Measurements from ENCODE around the gene VCL. TPM values are rescaled to one million over a fixed set of nuclear protein-coding genes. Genes with fewer than 3 reads are reported as not detected.
A peak's percentile ranks its signal among the peaks of the same experiment; 100 is the strongest.
"Not testable (repeated sequence)": the region's sequence is repeated elsewhere in the genome, so short reads cannot be mapped to it uniquely, and the experiment has no call there.

VCL gene
- total RNA-seq, 1 experiment from 2014 or later, result 62.7 TPM

DNA sequence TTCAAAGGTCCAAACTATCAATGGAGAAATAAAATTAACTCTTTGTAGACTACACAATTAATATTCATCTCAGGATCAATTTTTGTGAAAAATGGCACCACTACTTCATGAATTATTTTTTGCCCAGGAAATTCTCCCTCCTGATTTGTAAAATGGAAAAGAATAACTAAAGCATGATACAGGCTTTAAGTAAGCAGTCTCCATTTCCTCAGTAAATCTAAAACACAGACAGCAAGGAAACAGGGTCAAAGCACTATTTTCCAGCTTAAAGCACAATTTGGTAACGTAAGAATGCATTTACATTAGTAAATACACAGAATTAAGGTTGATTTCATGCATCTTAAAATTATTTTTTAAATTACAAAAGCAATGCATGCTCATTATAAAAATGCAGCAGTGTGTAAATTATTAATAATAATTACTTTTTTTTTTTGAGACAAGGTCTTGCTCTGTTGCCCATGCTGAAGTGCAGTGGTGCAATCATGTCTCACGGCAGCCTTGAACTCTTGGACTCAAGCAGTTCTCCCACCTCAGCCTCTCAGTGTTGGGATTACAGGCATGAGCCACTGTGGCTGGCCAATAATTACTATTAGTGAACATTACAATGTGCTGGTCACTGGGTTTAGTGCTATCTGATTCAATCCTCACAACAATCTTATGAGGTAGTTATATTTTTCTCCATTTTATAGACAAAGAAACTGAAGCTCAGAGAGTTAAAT, 26.1 kb upstream of the VCL start:
- DNase-seq (ENCODE audit: low read depth), result no peak

DNA sequence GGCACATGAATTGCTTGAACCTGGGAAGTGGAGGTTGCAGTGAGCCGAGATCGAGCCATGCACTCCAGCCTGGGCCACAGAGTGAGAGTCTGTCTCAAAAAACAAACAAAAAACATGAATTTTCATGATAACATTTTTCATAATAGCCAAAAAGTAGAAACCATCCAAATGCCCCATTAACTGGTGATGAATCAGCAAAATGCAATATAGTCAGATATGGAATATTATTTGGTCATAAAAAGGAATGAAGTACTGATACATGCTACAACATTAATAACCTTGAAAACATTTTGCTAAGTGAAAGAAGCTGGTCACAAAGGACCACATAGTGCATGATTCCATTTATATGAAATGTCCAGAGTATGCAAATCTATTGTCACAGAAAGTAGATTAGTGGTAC, 24.5 kb upstream of the VCL start:
- no peak for DNase-seq (ENCODE audit: low read depth)

DNA sequence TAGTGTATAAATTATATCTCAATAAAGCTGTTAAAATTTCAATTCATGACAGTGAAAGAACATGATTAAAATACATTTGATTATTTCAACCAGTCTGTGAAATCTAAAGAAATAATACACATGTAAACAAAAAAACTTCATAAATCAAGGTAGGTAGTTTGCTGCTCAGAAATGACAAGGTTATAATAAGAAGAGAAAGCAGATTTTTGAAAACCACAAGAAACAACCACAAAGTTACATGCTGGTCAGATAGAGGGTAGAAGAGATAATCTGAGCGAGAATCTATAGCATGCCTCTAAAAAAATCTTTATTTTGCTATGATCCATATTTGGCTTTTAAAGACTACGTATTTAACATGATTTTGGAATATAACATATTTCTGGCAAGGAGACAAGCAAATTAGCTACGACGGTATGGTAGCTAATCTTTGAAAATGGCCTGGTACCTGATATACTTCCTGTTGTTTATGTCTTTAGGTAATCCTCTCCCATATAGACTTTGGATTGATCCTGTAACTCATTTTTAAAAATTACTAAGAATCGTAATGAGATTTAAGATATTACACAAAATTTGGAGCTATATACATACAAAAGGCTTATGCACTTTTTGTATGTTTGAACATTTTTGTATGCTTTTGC, 23.5 kb upstream of the VCL start:
- DNase-seq (ENCODE audit: low read depth), result no peak

DNA sequence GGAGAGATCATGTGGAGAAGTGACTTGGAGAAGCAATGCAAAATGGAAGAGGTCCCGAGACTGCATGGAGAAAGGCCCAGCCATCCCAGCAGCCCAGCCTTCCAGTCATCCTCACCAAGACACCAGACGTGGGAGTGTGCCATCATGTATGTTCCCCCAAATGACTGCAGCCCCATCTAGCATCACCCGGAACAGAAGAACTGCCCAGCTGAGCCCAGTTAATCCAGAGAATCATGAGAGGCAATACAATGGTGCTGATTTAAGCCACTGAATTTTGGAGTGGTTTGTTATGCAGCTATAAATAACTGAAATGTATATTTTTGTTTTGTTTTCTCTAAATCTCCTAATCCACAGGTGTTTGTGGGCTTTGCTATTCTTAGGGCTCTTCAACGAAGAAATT, 22.5 kb upstream of the VCL start:
- no peak for DNase-seq (ENCODE audit: low read depth)

DNA sequence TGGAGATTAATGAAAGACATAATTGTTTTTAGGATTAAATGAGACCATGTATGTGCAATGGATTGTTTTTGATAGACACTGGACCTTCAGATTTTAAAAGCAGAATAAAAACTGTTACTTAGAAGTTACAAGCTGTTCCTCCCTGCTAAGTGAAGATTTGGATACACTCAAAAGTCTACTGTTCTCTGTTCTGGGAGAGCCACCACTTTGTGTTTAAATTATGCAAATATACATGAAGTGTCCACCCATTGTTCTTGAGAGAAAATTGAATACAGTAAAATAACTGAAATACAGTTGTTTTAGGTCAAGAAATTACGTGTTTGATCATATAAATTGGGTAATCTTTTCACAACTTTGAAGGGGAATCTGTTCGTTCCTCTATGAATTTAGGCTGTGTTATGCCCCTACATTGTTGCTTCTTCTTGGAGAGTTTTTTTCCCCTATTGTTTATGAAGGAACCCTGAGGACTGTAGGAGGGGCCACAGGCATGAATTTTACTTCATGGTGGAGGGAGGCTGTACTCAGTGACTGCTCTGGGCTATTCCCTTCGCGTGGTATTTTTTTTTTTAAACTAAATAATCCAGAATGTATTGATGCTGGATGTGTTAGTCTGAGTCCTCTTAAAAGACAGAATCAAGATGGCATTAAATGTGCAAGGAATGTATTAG, 18.6 kb upstream of the VCL start:
- no peak for DNase-seq (ENCODE audit: low read depth)

DNA sequence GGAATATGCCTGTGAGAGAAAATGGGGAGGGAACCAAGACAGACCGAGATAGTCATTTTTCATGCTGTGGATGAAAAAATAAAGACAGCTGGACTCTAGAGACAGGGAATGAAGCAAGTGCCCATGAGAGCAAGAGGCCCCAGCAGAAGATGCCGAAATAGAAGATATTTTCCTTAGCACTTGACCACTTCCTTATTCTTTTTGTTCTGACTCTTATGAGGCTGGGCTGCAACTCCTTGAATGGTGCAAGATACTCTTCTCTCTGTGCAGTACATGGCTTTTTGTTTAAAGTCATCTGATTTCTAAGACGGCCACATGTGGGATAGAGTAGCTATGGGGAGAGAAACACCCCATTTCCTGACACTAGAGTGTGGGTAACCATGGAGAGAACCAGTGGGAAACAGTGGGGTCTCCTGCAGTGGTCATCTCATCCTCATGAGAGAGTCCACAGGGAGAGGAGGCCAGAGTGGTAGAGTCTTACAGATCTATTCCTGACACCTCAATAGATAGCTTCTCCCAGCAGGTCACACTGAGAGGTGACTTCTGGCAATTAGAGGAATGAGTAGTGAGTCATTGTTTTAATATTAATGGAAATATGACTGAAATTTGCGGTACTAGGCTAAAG, 18.0 kb upstream of the VCL start:
- DNase-seq (ENCODE audit: low read depth), result no peak

DNA sequence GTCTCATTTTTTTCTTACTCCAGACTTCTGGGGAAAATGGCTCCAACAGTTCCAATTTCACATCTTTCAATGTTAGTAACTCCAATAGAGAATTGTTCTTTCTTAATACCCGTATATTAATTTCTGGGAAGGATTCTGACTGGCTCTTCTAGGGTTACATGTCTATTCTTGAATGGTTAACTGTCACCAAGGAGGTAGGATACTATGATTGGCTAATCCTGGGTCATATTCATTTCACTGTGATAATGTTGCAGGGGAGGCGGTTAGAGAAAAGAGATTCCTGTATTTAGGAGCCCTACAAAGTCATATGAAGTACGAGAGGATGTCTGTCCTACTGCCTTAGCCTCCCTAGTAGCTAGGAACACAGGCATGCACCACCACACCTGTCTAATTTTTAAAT, 16.1 kb upstream of the VCL start:
- DNase-seq (ENCODE audit: low read depth), result no peak

DNA sequence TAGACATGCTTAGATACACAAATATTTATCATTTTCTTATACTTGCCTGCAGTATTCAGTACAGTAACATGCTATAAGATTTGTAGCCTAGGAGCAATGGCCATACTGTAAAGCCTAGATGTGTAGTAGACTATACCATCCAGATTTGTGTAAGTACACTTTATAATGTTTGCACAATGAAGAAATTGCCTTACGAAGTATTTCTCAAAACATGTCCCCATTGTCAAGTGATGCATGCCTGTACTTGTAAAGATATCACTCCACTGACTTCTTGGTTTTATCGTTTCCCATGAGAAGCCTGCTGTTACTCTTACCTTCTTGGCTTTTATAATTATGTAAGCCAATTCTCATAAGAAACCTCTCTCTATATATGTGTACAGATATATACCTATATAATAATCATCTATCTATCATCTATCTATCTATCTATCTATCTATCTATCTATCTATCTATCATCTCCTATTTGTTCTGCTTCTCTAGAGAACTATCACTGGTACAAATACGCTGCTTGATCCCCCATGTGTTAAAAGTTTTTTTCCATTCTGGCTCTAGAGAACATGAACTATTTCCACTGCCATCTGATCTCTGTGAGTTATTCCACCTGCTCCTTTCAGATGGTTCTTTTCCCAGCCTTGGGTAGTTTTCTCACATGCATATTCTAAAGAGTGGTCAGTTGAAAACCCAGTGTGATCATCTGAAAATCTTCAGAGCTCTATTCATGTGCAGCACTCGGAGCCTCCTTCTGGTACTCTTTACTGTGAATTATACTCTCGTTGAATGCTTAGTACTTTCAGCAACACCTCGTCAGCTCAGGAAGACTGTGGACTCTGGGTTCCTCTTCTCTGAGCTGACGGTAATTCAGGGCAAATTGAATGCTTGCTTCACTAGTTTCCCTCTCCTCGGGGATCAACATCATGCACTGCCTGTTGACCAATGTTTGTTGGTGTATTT, 14.5 kb upstream of the VCL start:
- DNase-seq (ENCODE audit: low read depth), result no peak

DNA sequence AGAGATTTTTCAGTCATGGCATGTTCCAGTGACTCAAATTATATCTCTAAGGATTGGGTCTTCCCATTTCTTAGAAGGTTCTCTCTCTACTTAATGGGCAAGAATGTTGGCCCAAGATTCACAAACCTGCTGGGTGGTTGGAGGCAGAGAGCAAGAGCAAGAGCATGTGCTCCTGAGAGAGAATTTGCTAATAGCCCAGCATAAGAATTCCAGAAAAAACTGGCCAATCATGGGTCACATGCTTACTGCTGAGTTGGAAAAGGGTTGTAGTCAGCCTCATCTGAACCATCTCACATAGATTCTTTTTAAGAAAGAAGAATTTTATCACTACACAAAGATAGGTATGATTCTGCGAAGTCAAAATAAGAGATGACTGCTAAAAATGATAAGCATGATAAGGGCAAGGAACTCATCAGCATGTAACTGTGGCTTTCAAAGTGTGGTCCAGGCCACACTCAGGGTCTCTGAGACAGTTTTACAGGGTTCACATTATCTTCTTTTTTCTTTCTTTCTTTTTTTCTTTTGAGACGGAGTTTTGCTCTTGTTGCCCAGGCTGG, 8.2 kb upstream of the VCL start:
- DNase-seq (ENCODE audit: low read depth), result no peak

DNA sequence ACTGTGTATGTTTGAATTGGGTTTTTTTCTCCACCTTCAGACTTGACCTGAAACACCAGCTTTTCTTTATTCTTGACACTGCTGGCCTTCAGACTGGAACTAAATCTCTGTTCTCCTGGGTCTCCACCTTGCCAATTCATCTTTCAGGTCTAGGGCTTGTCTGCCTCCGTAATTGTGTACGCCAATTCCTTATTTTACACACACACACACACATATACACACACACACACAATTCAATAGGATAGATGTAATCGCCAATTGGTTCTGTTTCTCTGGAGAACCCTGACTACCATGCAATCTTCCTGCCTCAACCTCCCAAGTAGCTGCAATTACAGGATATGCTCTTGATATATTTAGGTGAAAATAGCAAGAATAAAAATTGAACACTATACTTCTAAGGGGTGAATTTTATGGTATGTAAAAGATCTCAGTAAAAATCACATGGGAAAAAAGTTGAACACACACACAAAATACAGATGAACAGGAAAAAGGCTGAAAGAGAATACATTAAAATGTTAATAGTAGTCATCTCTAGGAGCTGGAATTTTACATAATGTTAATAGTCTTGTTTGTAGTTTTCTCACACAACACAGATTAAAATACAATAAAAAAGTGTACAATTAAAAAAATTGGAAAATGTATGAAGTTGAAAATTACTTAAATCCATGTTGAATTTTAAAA, 6.6 kb upstream of the VCL start:
- DNase-seq (ENCODE audit: low read depth), result no peak

DNA sequence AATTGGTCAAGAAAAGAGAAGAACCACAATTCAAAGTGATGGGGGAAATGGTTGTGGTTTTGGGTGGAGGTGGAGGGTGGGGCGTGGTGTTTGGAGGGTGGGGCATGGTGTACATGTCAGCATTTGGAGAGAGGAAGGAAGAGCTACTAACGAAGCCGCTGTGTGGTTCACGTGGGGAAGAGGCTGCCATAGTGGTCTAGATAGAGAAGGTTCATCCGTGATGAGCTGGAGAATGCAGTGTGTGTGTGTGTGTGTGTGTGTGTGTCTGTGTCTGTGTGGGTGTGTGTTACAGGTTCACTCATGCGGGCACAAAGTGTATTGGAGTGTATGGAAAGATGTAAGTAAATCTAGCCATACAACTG, 6.1 kb upstream of the VCL start:
- peak; percentile 48 for DNase-seq (ENCODE audit: low read depth)

DNA sequence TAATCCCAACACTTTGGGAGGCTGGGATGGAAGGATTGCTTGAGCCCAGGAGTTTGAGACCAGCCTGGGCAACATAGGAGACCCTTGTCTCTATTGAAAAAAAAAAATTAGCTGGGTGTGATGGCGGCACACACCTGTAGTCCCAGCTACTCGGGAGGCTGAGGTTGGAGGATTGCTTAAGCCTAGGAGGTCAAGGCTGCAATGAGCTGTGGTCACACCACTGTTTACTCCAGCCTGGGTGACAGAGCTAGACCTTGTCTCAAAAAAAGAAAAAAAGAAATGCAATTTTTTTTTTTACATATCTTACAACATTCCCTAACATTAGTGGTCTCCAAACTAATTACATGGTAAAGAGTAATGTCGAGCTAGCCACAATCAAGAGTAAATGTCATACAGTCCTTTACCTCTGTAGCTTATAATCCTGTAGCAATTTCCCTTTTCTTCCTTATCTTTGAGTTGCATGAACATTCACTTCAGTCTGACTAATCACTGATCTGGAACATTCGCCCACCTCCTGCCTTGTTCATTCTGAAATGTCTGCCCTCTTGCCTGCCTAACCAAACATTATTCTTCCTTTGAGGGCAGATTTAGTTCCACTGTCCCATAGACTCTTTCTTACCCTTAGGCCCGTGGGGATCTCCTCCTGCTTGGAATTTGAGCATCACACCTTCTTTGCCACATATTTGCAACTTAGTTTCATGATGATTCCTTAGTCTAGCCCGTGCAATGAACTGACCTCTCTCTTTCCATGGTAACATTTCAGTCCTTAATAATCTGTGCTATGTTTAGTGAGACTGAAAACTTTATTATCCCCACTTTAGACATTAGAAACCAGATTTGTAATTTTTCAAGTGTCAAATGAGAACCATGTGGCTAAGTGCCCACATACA, 4.8 kb upstream of the VCL start:
- DNase-seq (ENCODE audit: low read depth), result no peak

DNA sequence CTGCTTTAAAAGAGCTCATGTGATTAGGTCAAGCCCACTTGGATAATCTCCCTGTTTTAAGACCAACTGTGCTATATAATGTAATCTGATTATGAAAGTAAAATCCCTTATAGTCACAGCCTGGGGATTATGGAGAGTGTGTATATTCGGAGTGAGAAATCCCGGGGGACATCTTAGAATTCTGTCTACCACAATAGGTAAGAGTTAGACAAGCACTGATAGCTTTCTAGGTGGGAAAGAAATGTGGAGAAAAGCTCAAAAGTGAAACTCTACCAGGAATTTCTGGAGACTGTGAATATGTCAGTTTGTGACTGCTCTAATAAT, 2.9 kb upstream of the VCL start:
- no peak for DNase-seq (ENCODE audit: low read depth)

DNA sequence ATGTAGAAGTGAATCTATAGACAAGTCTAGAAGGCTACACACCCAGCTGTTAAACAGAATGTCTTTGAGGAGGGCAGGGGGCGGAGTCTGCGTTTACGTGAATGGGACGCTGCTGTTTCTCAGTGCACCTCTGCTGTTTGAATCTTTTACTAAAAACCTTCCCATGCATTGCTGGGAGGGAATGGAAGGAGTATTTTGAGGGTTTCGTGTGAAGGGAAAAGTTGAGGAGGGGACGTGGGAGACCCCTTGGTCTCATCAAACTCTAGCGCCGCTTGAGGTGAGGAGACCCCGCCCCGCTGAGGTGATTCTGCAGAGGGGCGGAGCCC, 492 bp upstream of the VCL start:
- DNase-seq (ENCODE audit: low read depth), result no peak

DNA sequence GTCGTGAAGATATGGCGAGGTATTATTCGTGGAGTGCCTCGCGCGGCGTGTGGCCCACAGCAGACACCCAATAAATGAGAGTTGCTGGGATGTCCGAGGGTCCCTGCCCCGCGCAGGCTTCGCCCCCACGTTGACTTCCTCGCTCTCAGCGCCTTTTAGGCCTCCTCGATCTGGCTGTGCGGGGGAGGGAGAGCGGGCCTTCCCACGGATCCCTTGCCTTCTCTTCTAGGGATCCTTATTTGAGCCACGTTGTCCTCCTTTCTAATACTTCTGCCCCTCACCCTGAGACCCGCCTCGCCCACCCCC, 660 bp downstream of the VCL start:
- DNase-seq (ENCODE audit: low read depth), result no peak

DNA sequence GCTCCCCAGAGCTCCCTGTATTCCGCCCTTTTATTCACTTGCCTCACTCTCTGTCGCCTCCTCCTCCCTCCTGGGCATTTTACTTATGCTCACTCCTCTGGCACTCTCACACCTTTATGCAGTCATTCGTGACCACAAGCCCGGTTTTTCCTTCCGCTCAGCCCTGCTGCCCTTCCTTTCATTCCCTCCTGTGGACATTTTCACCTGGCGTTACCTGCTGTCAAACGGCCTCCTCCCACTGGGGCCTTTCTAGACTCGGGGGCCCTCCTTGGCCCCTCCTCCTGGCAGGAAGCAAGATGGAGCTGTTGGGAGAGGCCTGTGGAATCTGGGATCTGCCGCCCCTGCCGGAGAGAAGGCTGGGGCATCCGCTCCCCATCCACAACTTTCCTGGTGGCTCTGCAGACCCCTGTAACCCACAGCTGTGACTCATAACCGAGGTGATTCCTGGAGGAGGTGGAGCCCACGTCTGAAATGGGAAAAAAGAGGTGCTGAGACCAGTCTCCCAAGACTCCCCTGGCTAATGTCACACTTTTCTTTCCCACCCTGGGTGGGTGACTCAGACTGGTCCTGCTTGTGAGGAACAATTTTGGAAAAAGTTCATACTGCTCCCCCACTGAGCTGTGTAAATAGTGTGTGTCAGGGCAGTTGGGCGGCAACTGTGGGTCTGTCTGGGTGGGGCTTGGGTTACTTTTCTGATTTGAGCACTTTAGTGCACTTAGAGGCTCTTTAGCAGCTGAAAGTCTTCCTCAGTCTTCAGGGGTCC, 1.2 kb downstream of the VCL start:
- peak; percentile 88 for DNase-seq (ENCODE audit: low read depth)

DNA sequence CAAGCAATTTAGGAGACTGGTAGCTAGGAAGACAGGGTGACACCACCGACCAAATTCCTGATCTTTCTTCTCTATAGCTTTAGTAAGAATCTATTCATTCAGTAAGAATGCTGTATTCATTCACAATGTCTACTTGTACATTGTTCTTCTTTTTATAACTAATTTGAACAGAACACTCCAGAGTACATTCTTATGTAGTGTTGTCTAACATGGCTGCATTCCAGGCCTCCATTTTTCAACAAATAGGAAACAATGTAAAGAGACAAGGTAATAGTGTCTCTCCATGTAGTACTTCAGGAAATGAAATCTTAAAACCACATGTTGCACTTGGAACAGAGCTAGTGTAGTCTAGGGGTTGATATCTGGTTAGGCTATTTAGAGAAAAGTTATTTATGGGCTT, 1.8 kb downstream of the VCL start:
- no peak for DNase-seq (ENCODE audit: low read depth)

DNA sequence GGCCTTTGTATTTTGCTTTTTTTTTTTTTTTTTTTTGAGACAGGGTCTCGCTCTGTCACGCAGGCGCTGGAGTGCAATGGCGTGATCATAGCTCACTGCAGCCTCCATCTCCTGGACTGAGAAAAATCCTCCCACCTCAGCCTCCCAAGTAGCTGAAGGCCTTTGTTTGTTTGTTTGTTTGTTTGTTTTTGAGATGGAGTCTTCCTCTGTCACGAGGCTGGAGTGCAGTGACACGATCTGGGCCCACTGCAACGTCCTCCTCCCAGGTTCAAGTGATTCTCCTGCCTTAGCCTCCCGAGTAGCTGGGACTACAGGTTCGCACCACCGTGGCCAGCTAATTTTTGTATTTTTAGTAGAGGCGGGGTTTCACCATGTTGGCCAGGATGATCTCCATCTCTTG, 2.3 kb downstream of the VCL start:
- not testable (repeated sequence) for DNase-seq (ENCODE audit: low read depth)

DNA sequence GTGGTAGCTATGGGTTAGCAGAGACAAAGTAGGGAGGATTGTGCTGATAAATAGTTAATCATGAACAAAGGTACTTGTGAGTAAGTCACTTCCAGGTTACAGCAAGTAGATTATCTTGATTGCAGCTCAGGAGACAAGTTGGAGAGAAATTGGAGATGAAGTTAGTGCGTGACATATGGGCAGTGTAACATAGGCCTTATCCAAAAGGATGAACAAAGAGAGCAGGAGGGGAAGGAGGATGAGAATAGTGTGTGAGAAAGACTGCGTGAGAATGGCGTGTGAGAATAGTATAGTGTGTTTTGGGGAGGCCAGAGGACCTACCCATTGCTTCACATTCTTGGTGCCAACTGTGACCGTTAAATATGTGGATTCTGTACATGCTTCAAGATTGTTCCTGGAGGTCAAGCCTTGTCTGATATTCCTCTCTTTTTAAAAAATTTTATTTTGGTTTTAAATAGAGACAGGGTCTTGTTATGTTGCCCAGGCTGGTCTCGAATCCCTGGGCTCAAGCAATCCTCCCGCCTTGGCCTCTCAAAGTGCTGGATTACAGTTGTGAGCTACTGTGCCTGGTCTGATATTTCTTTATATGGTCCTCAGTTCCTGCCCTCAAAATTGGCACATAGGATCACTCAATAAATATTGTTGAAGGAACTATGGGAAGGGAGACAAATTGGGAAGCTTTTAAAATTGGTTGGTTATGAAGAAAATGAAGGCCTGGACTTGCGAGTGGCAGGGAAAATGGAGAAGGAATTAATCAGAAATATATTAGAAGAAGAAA, 3.2 kb downstream of the VCL start:
- DNase-seq (ENCODE audit: low read depth), result no peak

All from RPMI7951 (cell line).